ENCODE measurements around the gene SGIP1.

The SGIP1 gene

GRCh38 chr1:66769512-66770229 is 235.7 kb downstream of the SGIP1 start:
- CTCF ChIA-PET = no interaction called here
- no peak overlapping the region for H3K27ac ChIP-seq
- no peak for DNase-seq (ENCODE audit: low spot score)

GRCh38 chr1:66770240-66770639 is 236.3 kb downstream of the SGIP1 start:
- TF ChIP-seq CTCF (conservative IDR thresholded peaks at IDR 0.05; ENCODE audit: low read depth) = no peak
- no peak for DNase-seq (ENCODE audit: low spot score)
- ChIA-PET POLR2A (ENCODE audit: low non-redundant PET) (no interaction called here), CTCF (no interaction called here)
- H3K27ac ChIP-seq = no peak overlapping the region

More at GRCh38 chr1:66769512-66770229, 235.7 kb downstream of the SGIP1 start:
- no peak for TF ChIP-seq CTCF (conservative IDR thresholded peaks at IDR 0.05; ENCODE audit: low read depth)
- POLR2A ChIA-PET (ENCODE audit: low non-redundant PET) = no interaction called here

- ChIA-PET POLR2A (ENCODE audit: low non-redundant PET) (no interaction called here), CTCF (no interaction called here)
- no peak for DNase-seq (ENCODE audit: low spot score)
- no peak overlapping the region for H3K27ac ChIP-seq
- no peak for TF ChIP-seq CTCF (conservative IDR thresholded peaks at IDR 0.05; ENCODE audit: low read depth)
Measured at GRCh38 chr1:66770694-66771093, 236.7 kb downstream of the SGIP1 start.

GRCh38 chr1:66773227-66773626 is 239.3 kb downstream of the SGIP1 start:
- H3K27ac ChIP-seq = no peak overlapping the region
- TF ChIP-seq CTCF (conservative IDR thresholded peaks at IDR 0.05; ENCODE audit: low read depth) = no peak
- POLR2A ChIA-PET (ENCODE audit: low non-redundant PET) = no interaction called here
- CTCF ChIA-PET = interaction anchor here (0.6 kb wide), 1 partner anchor 85 kb away, joined by 3 read pairs; no protein-coding TSS in a partner anchor
- no peak for DNase-seq (ENCODE audit: low spot score)

- DNase-seq (ENCODE audit: low spot score) = no peak
- TF ChIP-seq CTCF (conservative IDR thresholded peaks at IDR 0.05; ENCODE audit: low read depth) = no peak
- ChIA-PET POLR2A (ENCODE audit: low non-redundant PET) (no interaction called here), CTCF (interaction anchor here (0.9 kb wide), 1 partner anchor 151 kb away, joined by 3 read pairs; no protein-coding TSS in a partner anchor)
- no peak overlapping the region for H3K27ac ChIP-seq
Measured at GRCh38 chr1:66774438-66774837, 240.5 kb downstream of the SGIP1 start.

- ChIA-PET POLR2A (ENCODE audit: low non-redundant PET) (no interaction called here), CTCF (no interaction called here)
- no peak for TF ChIP-seq CTCF (conservative IDR thresholded peaks at IDR 0.05; ENCODE audit: low read depth)
- no peak for DNase-seq (ENCODE audit: low spot score)
- no peak overlapping the region for H3K27ac ChIP-seq
Measured at GRCh38 chr1:66775646-66776045, 241.7 kb downstream of the SGIP1 start.

Data from RWPE1 (cell line).